CD8-positive, alpha-beta memory T cell (primary cell): Measurements from ENCODE around the gene SLC12A6. TPM values are rescaled to one million over a fixed set of nuclear protein-coding genes. Genes with fewer than 3 reads are reported as not detected.
A peak's percentile ranks its signal among the peaks of the same experiment; 100 is the strongest.
"Not testable (repeated sequence)": the region's sequence is repeated elsewhere in the genome, so short reads cannot be mapped to it uniquely, and the experiment has no call there.

Experiments
- CTCF ChIA-PET: fragments of 350-600 bp; sonication (Branson Sonifier 250); formaldehyde crosslinking; loops from one replicate; lab custom pipeline; 2021; ENCODE audit warnings: antibody characterized with exemption; lab: Charles Lee
- POLR2A ChIA-PET: fragments of 350-600 bp; sonication (Branson Sonifier 250); formaldehyde crosslinking; loops from one replicate; lab custom pipeline; 2021; ENCODE audit warnings: antibody characterized with exemption; lab: Charles Lee
- DNase-seq, 5 donors: peaks; one replicate each; pipeline versions ENCODE4 v3.0.0 to v3.0.0-alpha.2; 2020 to 2022; ENCODE audit warnings: mixed read lengths in 1 of 5
- H3K27ac ChIP-seq: one replicate; pipeline ENCODE4 v1.7.0; 2013; ENCODE audit warnings: low read depth, mild to moderate bottlenecking, low read length, moderate library complexity
- H3K27me3 ChIP-seq: 2 replicates; pipeline ENCODE4 v1.7.0; 2013; ENCODE audit warnings: low read length, mild to moderate bottlenecking; ENCODE audit not compliant: insufficient read depth, poor library complexity, severe bottlenecking
- H3K36me3 ChIP-seq: 2 replicates; pipeline ENCODE4 v1.7.0; 2013; ENCODE audit warnings: mild to moderate bottlenecking, low read length, moderate library complexity; ENCODE audit not compliant: insufficient read depth
- H3K4me1 ChIP-seq: 2 replicates; pipeline ENCODE4 v1.7.0; 2013; ENCODE audit warnings: mild to moderate bottlenecking, low read length, moderate library complexity; ENCODE audit not compliant: insufficient read depth
- H3K4me3 ChIP-seq: 2 replicates; pipeline ENCODE4 v1.7.0; 2013; ENCODE audit warnings: mild to moderate bottlenecking, low read length
- H3K9me3 ChIP-seq: 2 replicates; pipeline ENCODE4 v1.7.0; 2013; ENCODE audit warnings: mild to moderate bottlenecking, low read length
- H3K27ac Mint-ChIP-seq, 8 donors: one replicate each; pipeline ENCODE4 v1.8.0; 2020 to 2021; ENCODE audit warnings: mixed read lengths in 8 of 8, mild to moderate bottlenecking in 6 of 8, inconsistent platforms in 3 of 8, moderate library complexity in 3 of 8
- H3K27me3 Mint-ChIP-seq, 2 donors: one replicate each; pipeline ENCODE4 v1.8.0; 2020 to 2021; ENCODE audit warnings: mixed read lengths in 2 of 2, mild to moderate bottlenecking in 1 of 2, moderate library complexity in 1 of 2
- H3K36me3 Mint-ChIP-seq, 3 donors: one replicate each; pipeline ENCODE4 v1.8.0; 2020 to 2021; ENCODE audit warnings: mixed read lengths in 3 of 3, inconsistent platforms in 1 of 3, mild to moderate bottlenecking in 1 of 3
- H3K4me1 Mint-ChIP-seq, 3 donors: one replicate each; pipeline ENCODE4 v1.8.0; 2020 to 2021; ENCODE audit warnings: mixed read lengths in 3 of 3, inconsistent platforms in 1 of 3, mild to moderate bottlenecking in 1 of 3
- H3K4me3 Mint-ChIP-seq, 7 donors: one replicate each; pipeline ENCODE4 v1.8.0; 2020 to 2021; ENCODE audit warnings: mixed read lengths in 7 of 7, mild to moderate bottlenecking in 6 of 7, moderate library complexity in 4 of 7, inconsistent platforms in 2 of 7
- H3K9me3 Mint-ChIP-seq, 5 donors: one replicate each; pipeline ENCODE4 v1.8.0; 2020 to 2022; ENCODE audit warnings: mixed read lengths in 5 of 5, mild to moderate bottlenecking in 3 of 5, moderate library complexity in 2 of 5, inconsistent platforms in 1 of 5
- polyA plus RNA-seq: library from polyadenylated mRNA; unstranded; fragments of 300-500 nt; fragmentation: Illumina TruSeq; gene quantifications from one replicate; pipeline ENCODE4 v1.2.3, GENCODE V29; 2021
- total RNA-seq, 2 experiments: library from RNA; stranded (reverse); gene quantifications; one replicate each; pipeline ENCODE4 v1.2.3, GENCODE V29; 2021

Gene SLC12A6
- total and polyA plus RNA-seq, 3 experiments from 2014 or later: 7.1 to 20.6 (median 19.2) TPM

DNA sequence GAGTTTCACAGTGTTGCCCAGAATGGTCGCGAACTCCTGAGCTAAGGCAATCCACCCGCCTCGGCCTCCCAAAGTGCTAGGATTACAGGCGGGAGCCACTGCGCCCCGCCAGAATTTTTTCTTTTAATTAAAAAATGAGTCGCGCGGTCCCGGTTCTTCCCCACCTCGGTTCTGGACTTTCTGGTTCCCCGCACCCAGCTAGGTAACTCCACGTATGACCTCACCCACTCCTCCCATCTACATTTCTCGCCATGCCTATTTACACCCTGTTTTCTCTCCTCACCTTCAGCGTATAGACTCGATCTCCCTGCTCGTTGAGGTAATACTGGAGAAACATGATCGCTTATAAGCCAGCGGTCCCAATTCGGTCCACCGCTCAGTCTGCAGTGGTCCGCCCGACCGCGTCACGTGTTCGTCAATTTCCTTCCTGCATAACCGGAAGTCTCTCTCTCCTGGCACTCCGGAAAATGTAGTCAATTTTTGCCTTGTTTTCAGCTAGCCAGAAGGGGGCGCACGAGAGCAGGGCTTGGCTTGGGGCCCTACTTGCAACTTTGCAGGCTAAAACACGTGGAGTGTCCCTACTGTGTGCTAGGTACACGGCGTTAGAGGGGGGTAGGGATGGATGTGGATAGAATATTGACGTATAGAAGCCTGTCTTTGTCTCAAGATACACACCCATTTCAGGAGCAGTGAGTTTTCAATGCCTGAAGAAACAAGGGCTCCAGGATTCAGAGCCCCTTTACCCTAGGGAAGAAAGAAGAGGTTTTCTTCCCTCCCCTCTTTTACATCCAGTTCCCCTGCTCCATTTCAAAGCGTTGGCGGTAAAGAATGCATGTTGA, 5.4 kb upstream of the SLC12A6 start, which contains the start of the genes NOP10 and NUTM1:
NOP10 (minus strand) TSS at position 400 of the 839 bp plus-strand sequence; CDS start at position 337, 63 bp downstream.
NUTM1 (plus strand) TSS at position 579 of the 839 bp plus-strand sequence. CDS start 382 bp downstream, outside the sequence.
- H3K4me1 Mint-ChIP-seq: peaks cover 21 to 26% (median 24%) of the 10 kb centered on the region in 3 donors
- Histone ChIP-seq H3K4me1 (peaks cover 19% of the 10 kb centered on the region), H3K27me3 (no peaks in the 10 kb centered on the region), H3K27ac (peak within 1 kb of the TSS; percentile 79), H3K9me3 (no peaks in the 10 kb centered on the region), H3K4me3 (peak within 1 kb of the TSS; percentile 82), H3K36me3 (peaks cover 6% of the 10 kb centered on the region)
- POLR2A ChIA-PET: interaction anchor here (0.7 to 1.8 kb wide), 4 partner anchors 22 to 304 kb away, joined by 4 to 32 read pairs (median 8); partner anchors contain the start of genes AVEN, GOLGA8A and LPCAT4
- CTCF ChIA-PET: interaction anchor here (0.6 to 4.8 kb wide), 15 partner anchors 9 to 152 kb away, joined by 3 to 60 read pairs (median 5); partner anchors contain the start of genes KATNBL1 and LPCAT4
- H3K36me3 Mint-ChIP-seq: peaks cover 0 to 30% (median 0%) of the 10 kb centered on the region in 3 donors
- H3K27ac Mint-ChIP-seq: peak within 1 kb of the TSS in 6 of 8 donors; percentile 83 to 92 (median 88)
- peak within 1 kb of the TSS in 1 of 7 donors; percentile 75 for H3K4me3 Mint-ChIP-seq
- peak; percentile 90 to 94 (median 93) for DNase-seq
- no peaks in the 10 kb centered on the region for H3K9me3 Mint-ChIP-seq
- no peaks in the 10 kb centered on the region for H3K27me3 Mint-ChIP-seq

- H3K9me3 ChIP-seq, H3K36me3 ChIP-seq, H3K27me3 ChIP-seq, H3K9me3 Mint-ChIP-seq, H3K27me3 Mint-ChIP-seq, DNase-seq: not testable (repeated sequence)
- Mint-ChIP-seq H3K4me1 (peaks cover 21 to 27% (median 24%) of the 10 kb centered on the region in 3 donors), H3K27ac (peak overlapping the region in 4 of 8 donors; percentile 83 to 92 (median 88)), H3K4me3 (peak overlapping the region in 1 of 7 donors; percentile 75), H3K36me3 (peaks cover 0 to 30% (median 0%) of the 10 kb centered on the region in 3 donors)
- POLR2A ChIA-PET: interaction anchor here (0.7 to 1.8 kb wide), 3 partner anchors 25 to 303 kb away, joined by 4 to 32 read pairs (median 9); partner anchors contain the start of genes AVEN, GOLGA8A and LPCAT4
- H3K4me1 ChIP-seq: peaks cover 19% of the 10 kb centered on the region
- peak overlapping the region; percentile 82 for H3K4me3 ChIP-seq
- H3K27ac ChIP-seq: peak overlapping the region; percentile 79
- CTCF ChIA-PET: interaction anchor here (0.6 to 4.8 kb wide), 15 partner anchors 8 to 153 kb away, joined by 3 to 60 read pairs (median 5); partner anchors contain the start of genes KATNBL1 and LPCAT4
These were observed 4.7 kb upstream of the SLC12A6 start for GRCh38 chr15:34342213-34342736.

GRCh38 chr15:34341381-34342212, 4.0 kb upstream of the SLC12A6 start:
- Mint-ChIP-seq H3K4me3 (peak overlapping the region in 1 of 7 donors; percentile 75), H3K36me3 (peaks cover 0 to 36% (median 0%) of the 10 kb centered on the region in 3 donors)

DNA sequence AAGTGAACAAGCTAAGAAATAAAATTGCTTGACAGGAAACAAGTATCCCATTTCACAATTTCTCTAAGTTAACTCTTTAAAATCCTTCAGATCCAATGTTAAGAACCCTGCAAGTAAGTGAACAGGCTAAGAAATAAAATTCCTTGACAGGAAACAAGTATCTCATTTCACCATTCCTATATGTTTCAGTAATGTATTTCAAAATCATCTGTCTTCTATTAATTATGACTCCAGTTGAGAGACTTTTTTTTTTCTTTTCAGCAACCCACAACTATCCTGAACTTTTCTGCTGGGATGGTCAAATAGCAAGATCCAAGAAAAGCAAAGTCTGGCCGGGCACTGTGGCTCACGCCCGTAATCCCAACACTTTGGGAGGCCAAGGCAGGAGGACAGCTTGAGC, 2.4 kb upstream of the SLC12A6 start:
- peaks cover 43 to 51% (median 47%) of the 10 kb centered on the region in 3 donors for H3K4me1 Mint-ChIP-seq
- H3K36me3 Mint-ChIP-seq: peaks cover 0 to 38% (median 0%) of the 10 kb centered on the region in 3 donors
- H3K4me3 Mint-ChIP-seq: peak overlapping the region in 2 of 7 donors; percentile 13 to 22
- Histone ChIP-seq H3K27ac (no peak overlapping the region), H3K27me3 (no peaks in the 10 kb centered on the region), H3K9me3 (no peaks in the 10 kb centered on the region), H3K4me1 (peaks cover 37% of the 10 kb centered on the region), H3K36me3 (peaks cover 6% of the 10 kb centered on the region), H3K4me3 (no peak overlapping the region)
- CTCF ChIA-PET: interaction anchor here (0.7 to 3.7 kb wide), 2 partner anchors 12 to 27 kb away, joined by 4 to 19 read pairs; partner anchors contain the start of gene LPCAT4
- no peak for DNase-seq
- POLR2A ChIA-PET: no interaction called here
- H3K9me3 Mint-ChIP-seq: no peaks in the 10 kb centered on the region
- H3K27ac Mint-ChIP-seq: peak overlapping the region in 5 of 8 donors; percentile 6 to 64 (median 52)
- peaks cover 0 to 3% of the 10 kb centered on the region in 2 donors for H3K27me3 Mint-ChIP-seq

More at GRCh38 chr15:34341381-34342212, 4.0 kb upstream of the SLC12A6 start:
- peaks cover 23% of the 10 kb centered on the region for H3K4me1 ChIP-seq
- Mint-ChIP-seq H3K27ac (peak overlapping the region in 6 of 8 donors; percentile 83 to 92 (median 88)), H3K27me3 (peaks cover 0 to 3% of the 10 kb centered on the region in 2 donors), H3K9me3 (no peaks in the 10 kb centered on the region), H3K4me1 (peaks cover 27 to 34% (median 30%) of the 10 kb centered on the region in 3 donors)
- peak overlapping the region; percentile 82 for H3K4me3 ChIP-seq
- no peaks in the 10 kb centered on the region for H3K9me3 ChIP-seq
- no peak for DNase-seq
- no peak overlapping the region for H3K27ac ChIP-seq
- CTCF ChIA-PET: interaction anchor here (4.8 kb wide), 1 partner anchor 25 kb away, joined by 60 read pairs; the partner anchor contains the start of gene LPCAT4
- H3K36me3 ChIP-seq: peaks cover 6% of the 10 kb centered on the region
- H3K27me3 ChIP-seq: no peaks in the 10 kb centered on the region
- POLR2A ChIA-PET: no interaction called here

DNA sequence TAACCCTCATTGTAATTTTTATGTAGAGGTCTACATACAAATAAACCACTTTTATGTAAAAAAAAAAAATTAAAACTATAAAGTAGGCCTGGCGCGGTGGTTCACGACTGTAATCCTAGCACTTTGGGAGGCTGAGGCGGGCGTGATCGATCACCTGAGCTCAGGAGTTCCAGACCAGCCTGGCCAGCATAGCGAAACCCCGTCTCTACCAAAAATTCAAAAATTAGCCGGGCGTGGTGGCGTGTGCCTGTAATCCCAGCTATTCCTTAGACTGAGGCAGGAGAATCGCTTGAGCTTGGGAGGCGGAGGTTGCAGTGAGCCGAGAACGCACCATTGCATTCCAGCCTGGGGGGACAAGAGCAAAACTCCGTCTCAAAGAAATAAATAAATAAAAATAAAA, 766 bp upstream of the SLC12A6 start:
- ChIA-PET POLR2A (interaction anchor here (0.7 to 4.2 kb wide), 5 partner anchors 10 to 245 kb away, joined by 3 to 42 read pairs (median 8); partner anchors contain the start of genes GOLGA8B and LPCAT4), CTCF (interaction anchor here (1.3 to 3.9 kb wide), 4 partner anchors 10 to 97 kb away, joined by 3 to 39 read pairs (median 11); partner anchors contain the start of gene LPCAT4)
- Histone ChIP-seq H3K9me3 (no peaks in the 10 kb centered on the region), H3K4me3 (peak overlapping the region; percentile 89), H3K27me3 (no peaks in the 10 kb centered on the region), H3K4me1 (peaks cover 52% of the 10 kb centered on the region), H3K27ac (no peak overlapping the region), H3K36me3 (peaks cover 6% of the 10 kb centered on the region)
- DNase-seq: no peak
- H3K4me3 Mint-ChIP-seq: peak overlapping the region in 6 of 7 donors; percentile 34 to 100 (median 85)
- H3K36me3 Mint-ChIP-seq: peaks cover 0 to 38% (median 0%) of the 10 kb centered on the region in 3 donors
- H3K4me1 Mint-ChIP-seq: peaks cover 57 to 67% (median 63%) of the 10 kb centered on the region in 3 donors
- no peaks in the 10 kb centered on the region for H3K9me3 Mint-ChIP-seq
- peak overlapping the region in 4 of 8 donors; percentile 49 to 88 (median 82) for H3K27ac Mint-ChIP-seq
- peaks cover 0 to 3% of the 10 kb centered on the region in 2 donors for H3K27me3 Mint-ChIP-seq

DNA sequence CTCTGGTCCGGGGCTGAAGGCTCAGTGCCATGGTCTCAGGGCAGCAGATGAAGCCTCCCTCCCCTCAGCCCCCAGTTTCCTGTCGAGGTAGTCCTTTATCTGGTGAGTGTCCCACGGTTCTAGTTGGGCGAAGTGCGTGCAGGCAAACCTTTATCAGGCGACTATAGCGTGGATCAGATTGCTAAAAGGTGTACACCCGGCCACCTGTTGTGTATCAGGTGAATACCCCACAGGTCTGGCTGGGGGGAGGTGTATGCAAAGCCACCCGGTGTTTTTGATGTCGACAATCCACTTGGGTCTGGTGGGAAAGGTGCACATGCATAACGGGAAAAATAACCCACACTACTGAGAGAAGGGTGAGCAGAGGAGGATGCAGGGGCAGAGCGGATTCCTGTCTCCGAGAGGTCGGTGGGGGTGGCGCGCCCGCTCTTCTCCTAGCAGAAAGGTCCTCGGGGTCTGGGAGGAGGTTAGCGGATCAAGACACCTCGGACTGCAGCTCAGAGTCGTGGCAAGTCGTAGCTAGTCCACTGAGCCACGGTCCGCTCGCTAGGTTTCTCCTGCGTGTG, 507 bp downstream of the SLC12A6 start:
- Histone ChIP-seq H3K4me3 (peak overlapping the region; percentile 89), H3K9me3 (no peaks in the 10 kb centered on the region), H3K4me1 (peaks cover 64% of the 10 kb centered on the region), H3K27me3 (no peaks in the 10 kb centered on the region), H3K36me3 (peaks cover 6% of the 10 kb centered on the region), H3K27ac (peak overlapping the region; percentile 85)
- peak overlapping the region; percentile 85 to 99 (median 96) for H3K27ac Mint-ChIP-seq
- DNase-seq: no peak
- peaks cover 0 to 36% (median 0%) of the 10 kb centered on the region in 3 donors for H3K36me3 Mint-ChIP-seq
- H3K27me3 Mint-ChIP-seq: peaks cover 0 to 3% of the 10 kb centered on the region in 2 donors
- no peaks in the 10 kb centered on the region for H3K9me3 Mint-ChIP-seq
- CTCF ChIA-PET: interaction anchor here (0.7 to 3.9 kb wide), 4 partner anchors 9 to 246 kb away, joined by 3 to 39 read pairs (median 11); partner anchors contain the start of genes GOLGA8B and LPCAT4
- H3K4me3 Mint-ChIP-seq: peak overlapping the region; percentile 91 to 100 (median 97)
- H3K4me1 Mint-ChIP-seq: peaks cover 59 to 75% (median 71%) of the 10 kb centered on the region in 3 donors
- POLR2A ChIA-PET: interaction anchor here (0.6 to 4.2 kb wide), 8 partner anchors 9 to 246 kb away, joined by 3 to 42 read pairs (median 4); partner anchors contain the start of genes EMC7, GOLGA8B, LPCAT4 and PGBD4
